Activated T-cell treated with anti-CD3 and anti-CD28 coated beads for 1 hour (primary cell): ENCODE data around the gene ST6GALNAC1.

ENCODE experiments used
- DNase-seq: peaks from one replicate; pipeline ENCODE4 v3.0.0-alpha.2; 2020; ENCODE audit warnings: low read depth

ST6GALNAC1 gene

DNA sequence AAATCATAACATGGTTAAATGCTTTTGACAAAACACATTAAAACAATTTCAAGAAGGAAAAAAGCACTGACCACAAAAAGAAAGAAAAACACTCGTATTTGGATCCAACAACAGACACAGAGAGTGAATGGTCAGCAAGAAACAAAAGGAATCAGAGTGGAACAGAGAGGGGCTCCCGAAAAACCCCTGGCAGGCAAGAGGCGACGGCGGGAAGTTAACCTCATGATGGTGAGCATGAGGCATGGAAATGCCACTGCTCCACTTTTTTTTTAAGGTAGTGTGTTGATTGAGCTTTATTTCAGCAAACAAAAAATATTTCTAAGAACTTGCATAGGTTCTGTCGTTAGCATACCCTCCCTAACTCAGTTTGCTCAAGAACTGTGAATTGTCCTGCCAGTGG lies 32.1 kb upstream of the ST6GALNAC1 start:
- DNase-seq = no peak

GRCh38 chr17:76674600-76674999 lies 31.0 kb upstream of the ST6GALNAC1 start:
- DNase-seq = no peak

- DNase-seq = no peak
Measured at GRCh38 chr17:76673729-76674128, 30.2 kb upstream of the ST6GALNAC1 start.

DNA sequence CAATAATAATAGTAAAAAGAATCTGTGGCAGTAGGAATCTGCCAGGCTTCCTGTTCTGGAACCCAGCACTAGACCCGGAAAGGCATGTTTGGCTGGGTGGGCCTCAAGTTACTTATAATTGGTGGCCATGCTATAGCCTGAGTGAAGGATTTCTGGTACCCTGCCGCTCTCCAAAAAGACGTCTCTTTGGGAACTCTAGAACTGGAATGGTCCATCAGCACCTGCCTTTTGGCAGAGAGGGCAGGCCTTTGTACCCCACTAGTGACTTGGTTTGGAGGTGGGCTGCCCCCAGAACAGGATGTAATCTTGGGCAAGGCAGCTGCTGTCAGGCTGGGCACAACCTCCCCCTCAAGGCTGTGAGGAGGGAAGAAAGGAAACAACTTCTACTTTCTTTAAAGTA lies 29.3 kb upstream of the ST6GALNAC1 start:
- no peak for DNase-seq

DNA sequence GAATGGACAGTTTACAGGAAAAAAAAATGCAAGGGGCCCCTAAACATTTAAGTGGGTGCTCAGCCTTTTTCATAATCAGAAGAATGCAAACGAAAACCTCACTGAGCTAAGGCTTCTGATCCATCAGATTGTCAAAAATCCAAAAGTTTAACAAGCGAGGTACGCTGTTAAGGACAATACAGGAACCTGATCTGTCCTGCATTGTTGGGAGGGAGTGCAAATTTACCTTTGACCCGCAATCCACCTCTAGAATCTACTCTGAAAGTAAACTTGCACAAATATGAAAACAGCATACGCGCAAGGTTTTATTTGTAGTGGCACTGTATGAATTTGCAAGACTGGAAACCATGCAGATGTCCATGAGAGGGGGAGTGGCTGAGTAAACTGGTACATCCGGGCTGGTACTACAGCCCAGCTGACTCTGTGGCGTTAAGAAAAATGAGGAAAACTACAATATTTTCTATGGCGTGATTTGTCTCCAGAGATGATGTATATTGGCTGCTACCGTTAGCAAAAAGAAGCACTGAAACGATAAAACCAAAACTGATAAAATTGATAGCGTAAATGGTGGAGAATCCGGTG lies 28.8 kb upstream of the ST6GALNAC1 start:
- DNase-seq = no peak

- DNase-seq = no peak
Measured at GRCh38 chr17:76671912-76672262, 28.3 kb upstream of the ST6GALNAC1 start.

DNA sequence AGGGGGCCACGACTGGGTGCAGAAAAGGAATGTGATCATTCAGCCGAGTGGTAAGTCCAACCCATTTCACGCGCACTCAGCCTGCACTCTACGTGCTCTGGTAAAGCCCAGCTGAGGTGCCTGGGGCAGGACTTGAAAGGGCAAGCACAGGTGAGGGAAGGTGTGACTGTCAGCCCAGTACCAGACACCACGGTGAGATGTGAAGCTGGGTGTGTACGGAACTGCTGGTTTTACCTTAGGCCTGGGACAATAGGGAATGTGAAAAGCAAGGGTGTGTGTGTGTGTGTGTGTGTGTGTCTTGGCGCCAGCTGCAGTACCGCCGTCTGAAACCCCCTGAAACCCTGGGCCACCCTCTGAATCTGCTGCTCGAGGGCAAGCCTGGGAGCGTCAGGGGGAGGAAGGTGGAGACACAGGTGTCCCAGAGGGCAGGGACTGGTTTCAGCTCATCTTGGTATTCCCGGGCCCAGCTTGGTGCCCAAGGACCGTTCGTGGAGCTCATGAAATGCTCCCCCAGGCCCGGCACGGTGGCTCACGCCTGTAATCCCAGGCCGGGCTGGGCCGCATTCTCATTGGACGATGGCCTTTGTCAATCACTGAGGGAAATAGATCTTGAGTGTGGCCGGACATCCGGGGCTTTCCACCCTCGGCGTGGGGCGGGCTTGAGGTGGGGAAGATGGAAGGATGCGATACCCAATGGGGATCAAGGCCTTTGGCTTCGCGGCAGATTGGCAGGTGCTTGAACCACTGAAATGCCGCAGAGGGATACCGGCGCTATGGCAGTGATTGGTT lies 27.8 kb upstream of the ST6GALNAC1 start:
- peak; percentile 96 for DNase-seq

DNA sequence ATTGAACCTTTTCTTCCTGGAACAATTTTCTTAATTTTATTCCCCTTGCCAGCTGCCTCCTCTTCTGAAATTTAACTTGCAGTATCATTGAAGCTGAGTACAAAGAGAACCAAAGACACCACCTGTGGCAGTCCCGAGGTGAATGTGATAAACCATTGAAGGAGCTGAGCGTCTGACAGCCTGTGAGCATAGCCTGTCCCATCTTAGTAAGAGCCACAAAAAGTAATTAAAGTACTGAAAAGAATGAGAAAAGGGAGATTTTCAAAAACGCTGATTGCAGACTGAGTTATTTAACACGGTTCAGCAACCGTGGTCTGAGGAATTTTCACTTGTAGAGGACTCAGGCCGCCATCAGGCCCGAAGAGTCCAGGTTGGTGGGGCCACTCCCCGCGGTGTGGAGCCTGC lies 27.2 kb upstream of the ST6GALNAC1 start:
- DNase-seq = no peak

GRCh38 chr17:76670020-76670717 lies 26.6 kb upstream of the ST6GALNAC1 start:
- no peak for DNase-seq

- DNase-seq = no peak
Measured at GRCh38 chr17:76667786-76668453, 24.4 kb upstream of the ST6GALNAC1 start.

- DNase-seq = no peak
Measured at GRCh38 chr17:76667491-76667755, 23.9 kb upstream of the ST6GALNAC1 start.

GRCh38 chr17:76660656-76661042 lies 17.1 kb upstream of the ST6GALNAC1 start:
- no peak for DNase-seq

DNA sequence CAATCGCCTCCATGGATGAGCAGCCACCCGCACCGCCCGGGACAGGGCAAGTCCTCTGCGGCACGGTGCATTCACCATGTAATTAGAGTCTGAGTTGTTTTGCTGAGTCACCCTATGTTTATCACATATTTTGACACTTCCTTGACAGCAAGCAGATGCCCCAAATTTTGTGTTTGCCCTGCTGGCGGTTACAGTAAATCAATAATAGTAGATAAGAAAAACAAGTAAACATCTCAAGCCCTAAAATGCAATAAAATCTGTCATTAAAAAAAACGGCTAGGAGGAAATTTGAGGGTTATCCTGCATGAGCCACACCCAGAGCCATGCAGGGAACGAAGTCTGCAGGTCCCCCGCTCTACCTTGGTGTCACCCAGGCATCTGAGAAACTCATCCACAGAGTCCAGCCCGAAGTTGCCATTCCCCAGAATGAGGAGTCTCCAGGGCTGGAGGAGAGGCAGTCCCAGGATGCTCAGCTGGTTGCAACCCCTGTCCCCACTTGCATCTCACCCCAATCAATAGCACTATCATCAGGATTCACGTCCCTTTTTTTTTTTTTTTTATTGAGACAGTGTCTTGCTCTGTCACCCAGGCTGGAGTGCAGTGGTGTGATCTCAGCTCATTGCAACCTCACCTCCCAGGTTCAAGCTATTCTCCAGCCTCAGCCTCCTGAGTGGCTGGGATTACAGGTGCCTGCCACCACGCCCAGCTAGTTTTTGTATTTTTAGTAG lies 16.5 kb upstream of the ST6GALNAC1 start:
- DNase-seq = no peak

- DNase-seq = no peak
Measured at GRCh38 chr17:76658242-76658662, 14.7 kb upstream of the ST6GALNAC1 start.

DNA sequence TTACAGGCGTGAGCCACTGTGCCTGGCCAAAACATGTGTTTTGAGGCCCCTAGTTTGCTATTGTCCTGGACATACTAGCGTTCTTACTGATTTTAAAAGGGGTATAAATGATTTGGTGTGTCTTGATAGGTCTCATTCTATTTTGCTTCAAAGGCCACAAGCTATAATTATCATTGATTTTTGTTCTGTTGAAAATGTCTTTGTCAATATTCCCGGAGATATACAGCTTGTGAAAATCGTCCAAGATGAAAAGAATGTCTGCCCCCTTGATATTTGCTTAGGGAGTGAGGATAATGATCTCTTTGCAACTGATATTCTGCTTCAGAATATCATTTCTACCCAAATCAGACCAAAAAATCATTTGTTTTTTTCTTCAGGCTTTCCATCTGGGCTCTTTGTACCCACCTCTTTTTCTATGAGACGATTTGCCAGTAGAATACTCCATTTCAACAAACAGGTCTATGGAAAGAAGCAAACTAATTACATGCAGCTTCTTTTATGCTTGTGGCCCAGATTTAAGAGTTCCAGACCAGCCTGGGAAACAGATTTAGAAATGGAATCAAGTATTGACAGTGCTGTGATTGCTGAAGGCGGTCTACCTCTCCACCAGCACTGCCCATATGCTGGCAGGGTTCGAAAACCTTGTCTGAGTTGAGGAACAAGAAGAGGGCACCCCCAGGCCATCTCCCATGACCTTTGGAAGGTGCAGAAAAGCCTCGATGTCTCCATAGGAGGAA lies 14.1 kb upstream of the ST6GALNAC1 start:
- no peak for DNase-seq

GRCh38 chr17:76654408-76654807 lies 10.9 kb upstream of the ST6GALNAC1 start:
- DNase-seq = no peak

- DNase-seq = no peak
Measured at GRCh38 chr17:76650504-76650903, 6.9 kb upstream of the ST6GALNAC1 start.

DNA sequence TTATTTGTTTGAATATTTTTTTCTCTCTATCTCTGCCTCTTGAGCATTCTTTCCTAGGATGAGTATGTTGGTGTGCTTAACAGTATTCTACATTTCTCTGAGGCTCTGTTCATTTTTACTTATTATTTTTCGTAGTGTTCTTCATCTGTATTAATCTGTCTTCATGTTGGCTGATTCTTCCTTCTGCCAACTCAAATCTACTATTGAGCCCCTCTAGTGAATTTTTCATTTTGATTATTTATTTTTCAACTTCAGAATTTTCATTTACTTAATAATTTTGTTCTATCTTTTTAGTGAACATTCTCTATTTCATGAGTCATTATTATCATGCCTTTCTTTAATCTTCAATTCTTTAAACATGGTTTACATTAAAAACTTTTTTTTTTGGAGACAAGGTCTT lies 3.2 kb upstream of the ST6GALNAC1 start:
- no peak for DNase-seq

DNA sequence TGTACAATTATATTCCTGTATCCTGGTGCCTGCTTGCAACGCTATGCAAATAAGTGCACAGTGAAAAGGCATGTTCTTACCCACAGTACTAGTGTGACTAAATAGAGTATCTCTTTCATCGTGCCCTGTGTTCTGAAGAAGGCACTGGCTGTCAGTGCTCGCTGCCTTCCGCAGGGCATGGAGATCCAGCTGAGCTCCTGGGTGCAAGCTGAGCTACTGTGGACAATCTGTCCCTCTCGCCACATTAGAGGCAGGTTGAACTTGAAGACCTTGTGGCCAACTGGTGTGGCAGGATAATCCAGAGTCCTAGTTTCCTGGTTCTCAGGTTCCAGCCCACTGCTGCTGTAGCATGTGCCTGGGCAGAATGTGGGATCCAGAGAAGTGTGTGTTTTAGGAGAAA lies 1.9 kb upstream of the ST6GALNAC1 start:
- no peak for DNase-seq

DNA sequence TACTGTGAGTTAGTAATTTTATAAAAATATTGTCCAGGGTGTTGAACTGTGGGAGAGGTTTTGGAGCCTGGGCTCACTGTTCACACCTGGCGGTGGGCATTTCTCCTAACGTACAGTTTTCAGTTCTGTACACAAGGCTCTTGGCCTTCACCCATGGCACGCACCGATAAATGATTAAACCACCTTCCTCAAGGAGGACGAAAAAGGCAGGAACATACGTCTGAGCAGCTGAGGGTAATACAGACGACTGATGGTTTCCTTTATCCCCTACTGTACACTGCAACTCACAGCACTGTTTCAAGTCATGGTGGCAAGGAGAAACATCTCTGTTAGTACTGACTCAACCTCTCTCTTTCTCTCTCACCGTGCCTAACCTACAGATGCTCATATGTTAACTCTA lies 1.4 kb upstream of the ST6GALNAC1 start:
- no peak for DNase-seq

- no peak for DNase-seq
Measured at GRCh38 chr17:76642994-76643393, 563 bp downstream of the ST6GALNAC1 start.
